AML-193 (cell line): Measurements from ENCODE around the gene CAVIN4.

Source experiments
- DNase-seq, 2 experiments: peaks; one replicate each; lab custom pipeline; 2025; lab: John Stamatoyannopoulos, UW

Gene CAVIN4, protein sequence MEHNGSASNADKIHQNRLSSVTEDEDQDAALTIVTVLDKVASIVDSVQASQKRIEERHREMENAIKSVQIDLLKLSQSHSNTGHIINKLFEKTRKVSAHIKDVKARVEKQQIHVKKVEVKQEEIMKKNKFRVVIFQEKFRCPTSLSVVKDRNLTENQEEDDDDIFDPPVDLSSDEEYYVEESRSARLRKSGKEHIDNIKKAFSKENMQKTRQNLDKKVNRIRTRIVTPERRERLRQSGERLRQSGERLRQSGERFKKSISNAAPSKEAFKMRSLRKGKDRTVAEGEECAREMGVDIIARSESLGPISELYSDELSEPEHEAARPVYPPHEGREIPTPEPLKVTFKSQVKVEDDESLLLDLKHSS

DNA sequence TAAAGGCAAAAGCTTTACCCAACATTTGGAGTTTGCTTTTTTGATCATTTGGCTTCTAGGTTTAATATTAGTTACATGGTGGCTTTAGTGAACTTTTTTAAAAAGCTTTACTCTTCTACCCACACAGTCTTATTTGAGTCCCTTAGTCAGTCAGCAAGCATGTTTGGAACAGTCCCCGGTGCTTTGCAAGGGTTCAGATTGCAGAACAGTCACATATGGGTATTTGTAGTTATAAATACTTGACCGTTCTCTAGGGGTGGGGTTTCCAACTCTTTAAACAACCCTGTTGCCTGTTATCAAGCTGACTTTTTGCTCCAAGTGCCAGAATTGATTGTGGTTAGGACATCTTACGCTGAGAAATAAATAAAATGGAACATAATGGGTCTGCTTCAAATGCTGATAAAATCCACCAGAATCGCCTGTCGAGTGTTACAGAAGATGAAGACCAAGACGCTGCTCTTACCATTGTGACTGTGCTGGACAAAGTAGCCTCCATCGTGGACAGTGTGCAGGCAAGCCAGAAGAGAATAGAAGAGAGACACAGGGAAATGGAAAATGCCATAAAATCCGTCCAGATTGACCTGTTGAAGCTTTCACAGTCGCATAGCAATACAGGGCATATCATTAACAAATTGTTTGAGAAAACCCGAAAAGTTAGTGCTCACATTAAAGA is at the start of gene CAVIN4:
CAVIN4 (plus strand) TSS at position 304 of the 673 bp plus-strand sequence; CDS start at position 369, 65 bp downstream.
- DNase-seq, result no peak

DNA sequence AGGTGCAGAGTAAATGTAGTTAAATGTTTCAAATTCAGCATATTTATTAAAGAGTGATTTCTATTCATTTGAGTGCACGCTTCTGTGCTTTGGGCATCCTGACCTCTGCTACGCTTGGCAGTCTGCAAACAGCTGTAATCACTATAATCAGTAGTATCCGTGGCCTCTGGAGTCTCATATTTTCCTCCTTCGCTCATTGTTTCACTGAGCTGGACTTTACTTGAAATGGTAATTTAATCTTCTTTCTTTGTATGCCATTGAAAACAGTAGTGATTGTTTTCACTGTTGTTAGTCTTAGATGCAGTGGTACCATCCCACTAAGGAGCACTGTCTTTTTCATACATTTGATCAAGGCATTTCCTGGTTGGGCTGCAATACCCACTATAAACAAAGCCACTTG is 43.5 kb upstream of the CAVIN4 start:
- DNase-seq, result no peak

DNA sequence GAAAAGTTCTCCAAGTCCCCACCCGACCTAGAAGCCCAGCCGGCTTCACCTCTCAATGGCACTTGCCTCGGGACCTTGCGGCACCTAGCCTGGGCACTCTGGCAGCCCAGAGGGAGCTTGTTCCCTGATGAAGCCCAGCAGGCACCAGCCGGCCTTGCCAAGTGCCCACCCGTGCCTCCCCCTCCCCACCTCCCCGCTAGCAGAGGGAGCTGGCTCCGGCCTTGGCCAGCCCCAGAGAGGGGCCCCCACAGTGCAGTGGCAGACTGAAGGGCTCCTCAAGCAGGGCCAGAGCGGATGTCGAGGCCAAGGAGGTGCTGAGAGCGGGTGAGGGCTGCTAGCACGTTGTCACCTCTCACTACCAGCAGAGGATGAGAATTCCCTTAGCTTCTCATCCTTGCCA is 37.6 kb upstream of the CAVIN4 start:
- DNase-seq, result no peak

DNA sequence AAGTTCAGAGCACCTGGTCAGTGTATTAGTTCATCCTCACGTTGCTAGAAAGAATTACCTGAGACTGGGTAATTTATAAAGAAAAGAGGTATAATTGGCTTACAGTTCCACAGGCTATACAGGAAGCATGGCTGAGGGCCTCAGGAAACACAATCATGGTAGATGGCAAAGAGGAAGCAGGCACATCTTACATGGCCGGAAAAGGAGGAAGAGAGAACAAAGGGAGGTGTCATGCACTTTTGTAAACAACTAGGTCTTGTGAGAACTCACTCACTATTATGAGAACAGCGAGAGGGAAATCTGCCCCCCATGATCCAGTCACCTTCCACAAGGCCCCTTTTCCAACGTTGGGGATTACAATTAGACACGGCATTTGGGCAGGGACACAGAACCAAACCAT is 28.8 kb upstream of the CAVIN4 start:
- no peak for DNase-seq

DNA sequence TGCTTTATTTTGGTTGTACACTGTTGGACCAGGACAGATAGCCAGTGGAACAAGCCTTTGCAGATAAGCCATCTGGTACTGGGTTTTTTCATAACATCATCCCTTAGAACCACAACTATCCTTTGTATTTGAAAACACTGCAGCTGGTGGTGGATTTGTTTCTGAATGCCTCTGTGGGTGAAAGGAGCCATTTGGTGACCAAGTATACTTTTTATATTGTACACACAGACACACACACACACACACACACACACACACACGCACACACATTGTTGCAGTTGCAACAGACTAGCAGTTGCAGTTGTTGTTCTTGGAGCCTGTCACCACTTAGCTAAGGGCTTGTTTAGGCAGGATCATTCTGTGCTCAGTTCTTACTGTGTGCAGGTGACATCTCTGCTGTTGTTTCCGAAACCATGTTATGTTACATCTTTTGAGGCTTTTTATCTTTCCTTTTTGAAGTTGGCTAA is 22.9 kb upstream of the CAVIN4 start:
- no peak for DNase-seq

DNA sequence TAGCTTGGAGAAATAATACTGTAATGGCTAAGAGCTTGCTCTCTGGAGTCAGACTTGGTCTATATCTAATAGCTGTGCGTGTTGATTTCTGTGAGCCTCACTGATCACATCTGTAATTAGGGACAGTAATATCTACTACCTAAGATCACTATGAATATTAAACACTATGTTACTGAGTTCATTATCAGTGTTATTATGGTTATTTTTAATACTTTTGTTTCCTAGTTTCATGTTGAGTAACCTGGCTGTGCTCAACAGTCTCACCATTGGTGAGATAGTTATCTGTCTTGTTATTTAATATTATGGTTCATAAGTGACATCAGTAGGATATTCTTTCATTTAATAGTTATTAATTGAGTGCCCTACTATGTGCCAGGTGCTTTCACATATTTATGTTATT is 22.4 kb upstream of the CAVIN4 start:
- no peak for DNase-seq

DNA sequence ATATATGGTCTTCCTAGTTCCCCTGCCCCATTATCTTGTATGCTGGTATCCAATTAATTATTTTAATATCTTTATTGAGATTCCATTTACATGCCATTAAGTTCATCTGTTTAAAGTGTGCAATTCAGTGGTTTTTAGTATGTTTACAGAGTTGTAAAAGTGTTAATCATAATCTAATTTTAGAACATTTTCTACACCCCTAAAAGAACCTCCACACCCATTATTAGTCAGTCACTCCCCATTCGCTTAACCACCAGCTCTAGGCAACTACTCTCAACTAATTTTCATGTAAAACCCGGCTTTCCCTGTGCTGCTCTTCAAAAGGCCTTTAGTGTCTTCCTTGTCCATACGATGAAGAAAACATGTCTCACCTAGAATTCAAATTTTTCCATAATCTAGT is 20.8 kb upstream of the CAVIN4 start:
- no peak for DNase-seq

DNA sequence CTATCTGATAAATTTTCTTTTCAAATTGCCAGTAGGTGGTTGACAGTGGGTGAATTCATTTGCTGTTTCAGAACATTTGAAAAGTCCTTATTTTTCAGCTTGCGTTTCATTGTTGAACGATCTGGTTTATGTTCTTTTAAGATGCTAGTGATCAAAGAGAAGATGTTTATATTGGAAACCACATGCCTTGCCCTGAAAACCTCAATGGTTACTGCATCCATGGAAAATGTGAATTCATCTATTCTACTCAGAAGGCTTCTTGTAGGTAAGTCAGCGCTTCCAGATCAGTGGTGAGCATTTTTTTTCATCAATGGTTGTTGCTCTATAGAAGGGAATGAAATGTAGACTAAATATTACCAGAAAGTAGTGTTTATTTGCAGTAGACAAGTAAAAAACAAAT is 16.6 kb upstream of the CAVIN4 start:
- DNase-seq, result no peak

DNA sequence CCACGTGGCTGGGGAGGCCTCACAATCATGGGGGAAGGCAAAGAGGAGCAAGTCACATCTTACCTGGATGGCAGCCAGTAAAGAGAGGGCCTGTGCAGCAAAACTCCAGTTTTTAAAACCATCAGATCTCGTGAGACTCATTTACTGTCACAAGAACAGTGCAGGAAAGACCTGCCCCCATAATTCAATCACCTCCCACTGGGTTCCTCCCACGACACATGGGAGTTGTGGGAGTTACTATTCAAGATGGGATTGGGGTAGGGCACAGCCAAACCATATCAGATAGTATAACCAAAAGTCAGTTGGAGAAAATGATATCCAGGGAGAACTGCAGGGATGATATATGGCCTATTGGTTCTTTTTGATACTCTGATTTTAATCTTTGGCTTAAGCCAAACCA is 10.0 kb upstream of the CAVIN4 start:
- DNase-seq, result no peak

DNA sequence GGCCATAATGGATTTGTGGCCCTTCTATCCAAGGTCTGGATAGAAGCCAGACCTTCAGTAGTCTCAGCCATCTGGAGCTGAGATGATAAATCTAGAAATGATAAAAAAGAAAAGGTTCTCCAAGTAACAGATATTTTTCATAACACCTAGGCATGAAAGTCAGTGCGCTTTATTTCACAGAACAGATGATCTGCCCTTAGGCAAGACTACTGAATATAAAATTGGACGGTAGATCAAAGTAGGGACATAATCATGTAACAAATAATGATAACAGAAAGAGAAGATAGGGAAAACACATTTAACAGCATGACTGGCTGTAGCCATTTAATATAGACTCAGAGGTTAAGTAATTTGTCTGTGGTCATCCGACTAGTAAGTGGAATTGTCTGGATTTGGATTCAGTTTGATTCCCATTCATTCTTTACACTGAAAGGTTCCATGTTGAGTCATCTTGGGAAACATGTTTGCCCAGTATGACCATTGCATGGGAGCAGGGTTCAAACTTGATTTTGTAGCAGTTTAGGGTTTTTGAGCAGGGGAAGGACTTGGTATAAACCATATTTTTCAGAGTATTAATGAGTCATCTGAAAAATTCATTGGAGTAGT is 4.1 kb upstream of the CAVIN4 start:
- no peak for DNase-seq

DNA sequence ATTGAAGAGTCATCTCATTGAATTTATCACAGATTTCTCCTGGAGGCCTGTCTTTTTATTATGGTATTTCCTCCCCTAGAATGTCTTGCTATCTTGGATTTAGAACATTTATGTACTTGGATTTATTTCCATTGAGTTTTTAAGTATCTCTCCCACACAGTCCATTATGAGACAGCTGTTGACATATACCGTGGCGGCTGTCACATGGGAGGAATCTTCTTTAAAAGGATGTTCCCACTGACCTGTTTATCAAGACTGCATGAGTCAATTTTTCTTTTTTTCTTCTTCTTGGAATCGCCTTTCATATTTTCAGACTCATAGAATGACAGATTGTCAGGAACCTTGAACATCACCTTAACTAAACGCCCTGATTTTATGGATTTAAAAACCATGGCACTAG is 2.9 kb upstream of the CAVIN4 start:
- DNase-seq, result no peak

DNA sequence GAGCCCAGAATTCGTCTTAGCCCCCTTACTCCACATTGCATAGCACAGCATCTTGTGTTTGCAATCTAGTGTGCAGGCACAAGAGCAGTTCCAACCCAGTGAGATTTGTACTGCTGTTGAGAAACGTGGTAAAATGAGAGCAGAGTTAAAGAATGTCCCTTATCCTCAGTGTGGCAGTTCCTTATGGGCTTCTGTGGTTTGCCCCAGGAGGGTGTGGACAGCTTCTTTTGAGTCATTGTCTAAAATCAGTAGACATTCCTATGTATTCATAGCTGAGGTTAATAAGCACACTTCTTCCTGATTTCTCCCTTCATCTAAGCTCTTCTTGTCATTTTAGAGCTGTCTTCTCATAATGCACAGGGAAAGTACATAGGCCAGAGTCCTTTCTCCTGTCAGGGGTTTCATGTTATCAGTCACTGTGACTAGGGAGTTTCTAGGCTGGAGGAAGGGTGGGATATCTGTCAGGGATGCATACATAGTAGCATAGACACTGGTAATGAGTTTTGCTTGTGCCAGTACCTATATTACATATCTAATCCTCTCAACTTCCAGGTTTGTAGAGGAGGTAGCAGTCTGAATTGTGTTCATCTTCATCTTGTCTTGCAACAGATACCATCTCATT is 2.0 kb upstream of the CAVIN4 start:
- no peak for DNase-seq

DNA sequence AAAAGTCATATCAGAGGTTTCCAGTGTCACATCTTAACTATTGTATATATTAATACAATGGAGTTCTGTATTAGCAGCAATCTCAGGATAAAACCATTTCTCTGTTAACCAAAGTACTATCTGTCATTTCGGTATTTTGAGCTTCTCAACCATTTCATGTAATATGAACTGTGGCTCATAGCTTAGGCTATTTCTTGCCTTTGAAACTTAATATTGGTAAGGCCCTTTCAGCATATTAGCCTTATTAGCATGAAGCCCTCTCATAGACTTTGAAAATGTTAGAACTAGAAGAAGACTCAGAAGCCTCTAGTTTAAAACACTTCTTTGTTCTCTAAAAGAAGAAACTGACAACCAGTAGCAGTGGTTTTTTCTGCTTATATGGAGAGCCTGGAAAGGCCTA is 731 bp downstream of the CAVIN4 start:
- no peak for DNase-seq

DNA sequence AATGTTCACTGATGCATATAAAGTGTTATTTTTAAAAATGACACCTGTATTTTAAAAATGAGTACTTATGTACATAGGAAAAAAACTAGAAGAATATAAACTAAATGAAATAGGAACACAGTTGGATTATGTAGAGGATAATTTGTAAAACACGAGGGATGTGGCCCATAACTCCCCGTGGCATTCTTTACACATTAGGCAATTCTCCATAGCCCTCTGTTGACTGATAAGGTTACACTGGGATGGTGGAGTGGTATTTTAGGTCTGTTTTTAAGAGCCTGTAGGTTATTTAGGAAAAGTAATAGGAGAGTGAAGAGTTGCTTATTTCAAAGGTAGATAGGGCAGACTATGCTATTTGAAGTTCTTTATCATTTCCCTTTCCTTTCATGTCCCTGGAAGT is 1.8 kb downstream of the CAVIN4 start:
- no peak for DNase-seq

DNA sequence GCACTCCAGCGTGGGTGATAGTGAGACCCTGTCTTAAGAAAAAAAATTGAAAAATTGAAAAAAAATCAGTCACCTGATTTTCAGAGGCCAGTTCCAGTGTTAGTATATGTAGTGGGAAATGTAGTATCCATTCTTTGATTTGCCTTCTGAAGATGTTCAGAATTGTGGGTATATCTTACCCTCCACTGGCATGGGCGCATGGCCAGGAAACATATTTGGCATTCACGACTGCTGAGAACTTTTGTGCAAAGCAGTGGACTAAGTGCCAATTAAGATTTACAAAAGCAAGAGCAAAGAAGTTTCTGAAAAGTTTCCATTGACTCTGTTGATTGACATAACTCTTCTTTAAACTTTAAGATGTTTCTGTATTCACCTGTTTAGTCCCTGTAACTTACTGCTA is 2.4 kb downstream of the CAVIN4 start:
- DNase-seq, result no peak

DNA sequence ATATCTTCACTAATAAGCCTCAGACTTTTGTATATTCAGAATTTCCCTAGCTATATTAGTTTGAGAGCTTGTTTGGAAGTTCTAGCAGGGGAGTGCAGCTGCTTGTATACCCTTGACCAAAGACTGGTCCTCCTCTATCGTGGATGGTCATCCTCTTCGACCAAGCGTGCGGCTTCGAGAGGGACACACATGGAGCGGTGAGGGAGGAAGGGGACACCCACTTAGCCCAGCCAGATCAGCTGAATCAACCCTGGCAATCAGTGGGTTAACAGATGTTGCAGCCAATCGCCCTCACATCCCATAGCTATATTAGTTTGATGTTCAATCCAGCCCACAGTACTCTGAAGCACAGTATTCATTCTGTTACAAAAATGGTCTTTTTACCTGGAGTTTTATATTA is 3.2 kb downstream of the CAVIN4 start:
- no peak for DNase-seq

DNA sequence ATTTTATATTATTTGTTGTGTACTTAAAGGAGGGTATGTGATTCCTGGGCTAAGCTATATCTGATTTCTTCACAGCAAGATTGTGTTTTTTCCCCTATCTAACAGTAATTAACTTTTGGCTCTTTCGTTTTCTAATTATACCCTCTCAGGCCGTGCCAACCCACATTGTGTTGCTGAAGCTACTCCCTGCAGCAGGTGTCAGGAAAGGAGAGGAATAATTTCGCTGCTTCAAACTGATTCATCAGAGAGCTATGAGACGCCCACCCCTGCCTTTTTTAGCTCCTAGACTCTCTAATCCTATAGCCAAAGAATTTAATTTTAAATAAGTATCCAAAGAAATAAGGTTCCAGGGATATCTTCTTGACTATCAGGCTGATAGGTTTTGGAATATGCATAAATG is 3.8 kb downstream of the CAVIN4 start:
- no peak for DNase-seq

DNA sequence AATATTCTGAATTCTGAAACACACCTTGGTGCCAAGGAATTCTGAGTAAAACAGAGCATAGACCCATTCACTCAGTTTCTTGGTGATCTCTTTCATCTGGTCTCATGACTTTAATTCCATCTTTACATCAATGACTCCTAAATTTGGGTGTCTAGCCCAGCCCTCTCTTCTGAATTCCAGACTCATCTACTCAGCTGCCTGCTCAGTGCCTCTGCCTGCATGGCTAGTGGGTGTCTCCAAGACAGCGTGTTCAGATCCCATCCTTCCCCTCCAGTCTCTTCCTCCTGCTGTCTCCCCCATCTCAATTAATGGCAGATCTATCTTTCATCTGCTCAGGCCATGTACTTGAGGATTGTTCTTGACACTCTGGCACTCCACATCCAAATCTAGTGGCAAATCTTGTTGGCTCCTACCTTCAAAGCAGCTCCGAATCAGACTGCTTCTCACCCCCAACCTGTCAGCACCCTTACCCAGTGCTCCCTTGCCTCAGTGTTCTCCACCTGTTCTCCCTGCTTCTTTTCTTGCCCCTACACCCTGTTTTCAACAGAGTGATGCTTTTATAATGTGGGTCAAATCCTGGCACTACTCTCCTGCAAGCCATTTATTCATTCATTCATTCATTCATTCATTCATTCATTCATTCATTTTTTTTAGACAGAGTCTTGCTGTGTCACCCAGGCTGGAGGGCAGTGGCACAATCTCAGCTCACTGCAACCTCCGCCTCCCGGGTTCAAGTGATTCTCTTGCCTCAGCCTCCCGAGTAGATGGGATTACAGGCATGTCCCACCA is 5.3 kb downstream of the CAVIN4 start:
- no peak for DNase-seq

DNA sequence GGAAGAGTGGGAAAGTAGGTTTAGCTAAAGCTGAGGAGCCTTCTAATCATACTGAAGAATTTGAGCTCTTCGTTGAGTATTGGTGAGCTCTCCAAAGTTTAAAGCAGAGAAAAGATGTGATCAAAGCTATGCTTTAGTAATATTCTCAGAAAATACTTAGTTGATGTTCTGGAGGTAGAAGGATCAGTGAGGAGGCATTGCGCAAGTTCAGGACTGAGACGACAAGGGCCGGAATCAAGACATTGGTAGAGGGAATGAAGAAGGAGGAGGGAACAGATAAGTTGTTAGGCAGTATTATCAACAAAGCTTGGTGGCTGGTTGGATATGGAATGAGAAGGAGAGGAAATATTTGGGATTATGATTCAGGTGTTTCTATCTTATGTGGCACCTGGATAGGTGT is 7.1 kb downstream of the CAVIN4 start:
- DNase-seq, result no peak

DNA sequence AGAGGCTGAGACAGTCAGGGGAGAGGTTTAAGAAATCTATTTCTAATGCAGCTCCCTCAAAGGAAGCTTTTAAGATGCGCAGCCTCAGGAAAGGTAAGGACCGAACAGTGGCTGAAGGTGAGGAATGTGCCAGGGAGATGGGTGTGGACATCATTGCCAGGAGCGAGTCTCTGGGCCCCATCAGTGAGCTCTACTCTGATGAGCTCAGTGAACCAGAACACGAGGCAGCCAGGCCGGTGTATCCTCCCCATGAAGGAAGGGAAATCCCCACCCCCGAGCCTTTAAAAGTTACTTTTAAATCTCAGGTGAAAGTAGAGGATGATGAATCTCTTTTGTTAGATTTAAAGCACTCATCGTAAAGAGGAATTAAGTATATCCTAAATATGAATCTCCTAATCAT is 8.2 kb downstream of the CAVIN4 start:
- DNase-seq, result no peak

DNA sequence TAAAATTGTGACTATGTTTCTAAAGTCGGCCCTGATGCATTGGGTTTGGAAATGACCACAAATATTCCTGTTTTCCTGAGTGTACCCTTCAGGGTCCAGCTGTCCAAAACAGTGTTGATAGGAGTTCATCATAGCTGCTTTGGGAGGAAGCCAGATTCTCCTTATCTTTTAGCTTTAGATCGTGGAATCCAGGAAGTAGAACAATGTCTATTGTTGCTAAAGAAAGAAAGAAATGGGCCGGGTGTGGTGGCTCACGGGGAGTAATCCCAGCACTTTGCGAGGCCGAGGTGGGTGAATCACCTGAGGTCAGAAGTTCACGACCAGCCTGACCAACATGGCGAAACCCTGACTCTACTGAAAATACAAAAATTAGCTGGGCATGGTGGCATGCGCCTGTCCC is 9.5 kb downstream of the CAVIN4 start:
- no peak for DNase-seq

DNA sequence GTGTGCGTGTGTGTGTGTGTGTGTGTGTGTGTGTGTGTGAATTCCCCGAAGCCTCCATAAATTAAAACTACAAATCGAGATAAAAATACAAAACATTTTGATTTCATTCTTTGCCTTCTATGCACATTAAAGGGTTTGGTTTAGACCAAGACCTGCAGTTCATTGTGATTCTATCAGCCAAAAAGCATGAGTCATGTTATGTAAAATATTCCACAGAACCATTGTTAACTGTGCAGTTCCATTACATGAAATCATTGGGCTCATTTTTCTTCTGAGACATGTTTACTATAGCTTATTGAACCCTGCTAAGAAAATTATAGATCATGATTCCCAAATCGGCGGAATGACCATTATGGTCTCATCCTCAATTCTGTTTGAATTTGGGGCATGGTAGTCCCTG is 11.7 kb downstream of the CAVIN4 start:
- no peak for DNase-seq
